Measurements from ENCODE around the gene TMPRSS7. TPM values are rescaled to one million over a fixed set of nuclear protein-coding genes. Genes with fewer than 3 reads are reported as not detected.

TMPRSS7 gene
- total RNA-seq, 2 donors from 2014 or later, result not detected

DNA sequence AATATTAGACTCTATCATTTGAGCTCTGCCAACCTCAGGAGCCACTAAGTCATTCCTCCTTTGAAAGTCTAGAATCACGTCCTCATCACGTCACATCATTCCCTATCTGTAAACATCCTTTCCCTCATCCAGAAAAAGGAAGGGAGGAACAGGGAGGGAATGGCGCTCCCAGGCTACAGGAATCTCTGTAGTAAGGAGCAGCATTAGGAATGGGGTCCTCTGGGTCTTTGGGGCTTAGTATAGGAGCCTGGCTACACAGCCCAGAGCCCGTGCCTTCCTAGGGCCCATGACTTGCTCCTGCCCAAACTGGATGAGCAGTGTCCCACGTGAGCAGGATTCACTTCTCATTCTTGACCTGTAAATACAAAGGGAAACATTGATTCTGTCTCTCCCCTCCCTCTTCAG, 34.2 kb upstream of the TMPRSS7 start:
- Histone ChIP-seq H3K36me3 (ENCODE audit: control insufficient read depth, insufficient read depth, low read length) (no peaks in the 10 kb centered on the region), H3K9me3 (ENCODE audit: control insufficient read depth, low read length) (no peaks in the 10 kb centered on the region), H3K27ac (ENCODE audit: low read depth, low read length) (peak overlapping the region; percentile 97), H3K4me1 (ENCODE audit: control insufficient read depth, insufficient read depth, low read length) (peaks cover 6% of the 10 kb centered on the region), H3K9ac (ENCODE audit: extremely low read depth, low read length, poor library complexity, severe bottlenecking) (no peak overlapping the region), H3K27me3 (ENCODE audit: control insufficient read depth, insufficient read depth, low read length, poor library complexity, severe bottlenecking) (peaks cover 10% of the 10 kb centered on the region), H3K4me3 (ENCODE audit: low read length) (peak overlapping the region; percentile 81)
- Mint-ChIP-seq H3K36me3 (ENCODE audit: low read depth) (no peaks in the 10 kb centered on the region), H3K27ac (no peak overlapping the region), H3K27me3 (ENCODE audit: insufficient read depth) (peaks cover 38% of the 10 kb centered on the region), H3K9me3 (no peaks in the 10 kb centered on the region), H3K4me3 (no peak overlapping the region), H3K4me1 (peaks cover 14% of the 10 kb centered on the region)
- no peak for DNase-seq
- no peak for TF ChIP-seq CTCF (conservative IDR thresholded peaks at IDR 0.05)
- WGBS, 2 experiments (ENCODE audit: insufficient coverage in 1 of 2, insufficient read length in 1 of 2), result 25 to 68% methylated on average over 2 to 5 of the region's 5 CpGs

DNA sequence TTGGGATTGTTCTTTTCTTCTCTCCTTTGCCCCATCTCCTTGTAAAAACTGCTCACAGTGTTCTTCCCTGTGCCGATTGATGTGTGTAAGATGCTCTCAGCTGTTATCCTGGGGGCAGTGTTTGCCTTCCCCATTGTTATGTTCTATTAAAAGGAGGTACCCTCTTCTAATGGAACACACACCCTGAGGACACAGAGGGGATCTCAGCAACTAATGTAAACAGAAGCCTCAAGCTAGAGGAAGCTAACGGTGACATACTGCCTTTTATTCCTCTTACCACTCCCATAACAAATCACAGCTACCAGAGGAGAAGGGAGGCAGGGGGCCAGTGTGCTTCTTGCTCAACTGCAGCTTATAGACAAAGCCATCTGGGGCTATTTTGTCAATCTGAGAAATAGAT, 33.6 kb upstream of the TMPRSS7 start:
- Mint-ChIP-seq H3K27me3 (ENCODE audit: insufficient read depth) (peaks cover 38% of the 10 kb centered on the region), H3K36me3 (ENCODE audit: low read depth) (no peaks in the 10 kb centered on the region), H3K4me1 (peaks cover 14% of the 10 kb centered on the region), H3K27ac (no peak overlapping the region), H3K4me3 (no peak overlapping the region), H3K9me3 (no peaks in the 10 kb centered on the region)
- Histone ChIP-seq H3K27ac (ENCODE audit: low read depth, low read length) (peak overlapping the region; percentile 97), H3K9ac (ENCODE audit: extremely low read depth, low read length, poor library complexity, severe bottlenecking) (no peak overlapping the region), H3K36me3 (ENCODE audit: control insufficient read depth, insufficient read depth, low read length) (no peaks in the 10 kb centered on the region), H3K9me3 (ENCODE audit: control insufficient read depth, low read length) (no peaks in the 10 kb centered on the region), H3K4me1 (ENCODE audit: control insufficient read depth, insufficient read depth, low read length) (peaks cover 6% of the 10 kb centered on the region), H3K4me3 (ENCODE audit: low read length) (peak overlapping the region; percentile 81), H3K27me3 (ENCODE audit: control insufficient read depth, insufficient read depth, low read length, poor library complexity, severe bottlenecking) (peaks cover 10% of the 10 kb centered on the region)
- DNase-seq, result no peak
- TF ChIP-seq CTCF (conservative IDR thresholded peaks at IDR 0.05), result no peak
- whole genome bisulfite sequencing, 2 experiments (ENCODE audit: insufficient coverage in 1 of 2, insufficient read length in 1 of 2), result 27% methylated on average over 2 of the region's 2 CpGs; no CpG with 5 or more reads in 1 of the 2 experiments

GRCh38 chr3:112001526-112001925, 33.0 kb upstream of the TMPRSS7 start:
- no peak overlapping the region for H3K27ac Mint-ChIP-seq
- peaks cover 14% of the 10 kb centered on the region for H3K4me1 Mint-ChIP-seq
- Histone ChIP-seq H3K4me3 (ENCODE audit: low read length) (peak overlapping the region; percentile 81), H3K27ac (ENCODE audit: low read depth, low read length) (peak overlapping the region; percentile 97), H3K4me1 (ENCODE audit: control insufficient read depth, insufficient read depth, low read length) (peaks cover 6% of the 10 kb centered on the region), H3K9me3 (ENCODE audit: control insufficient read depth, low read length) (no peaks in the 10 kb centered on the region), H3K36me3 (ENCODE audit: control insufficient read depth, insufficient read depth, low read length) (no peaks in the 10 kb centered on the region), H3K27me3 (ENCODE audit: control insufficient read depth, insufficient read depth, low read length, poor library complexity, severe bottlenecking) (peaks cover 10% of the 10 kb centered on the region), H3K9ac (ENCODE audit: extremely low read depth, low read length, poor library complexity, severe bottlenecking) (no peak overlapping the region)
- TF ChIP-seq CTCF (conservative IDR thresholded peaks at IDR 0.05), result no peak
- H3K9me3 Mint-ChIP-seq, result no peaks in the 10 kb centered on the region
- H3K27me3 Mint-ChIP-seq (ENCODE audit: insufficient read depth), result peaks cover 38% of the 10 kb centered on the region
- no peak overlapping the region for H3K4me3 Mint-ChIP-seq
- H3K36me3 Mint-ChIP-seq (ENCODE audit: low read depth), result no peaks in the 10 kb centered on the region
- DNase-seq, result no peak
- WGBS, 2 experiments (ENCODE audit: insufficient coverage in 1 of 2, insufficient read length in 1 of 2), result 97% methylated on average over 2 of the region's 2 CpGs; no CpG with 5 or more reads in 1 of the 2 experiments

All from endodermal cell (in vitro differentiated cells).